Immature natural killer cell (primary cell): ENCODE measurements around the gene RAP1GAP. TPM values are rescaled to one million over a fixed set of nuclear protein-coding genes. Genes with fewer than 3 reads are reported as not detected.
A peak's percentile ranks its signal among the peaks of the same experiment; 100 is the strongest.

ENCODE experiments used
- DNase-seq, 3 donors: peaks; one replicate each; pipeline ENCODE4 v3.0.0; 2022; ENCODE audit warnings: mixed read lengths in 1 of 3
- H3K27ac Mint-ChIP-seq, 6 donors: one replicate each; pipeline ENCODE4 v1.8.0; 2020; ENCODE audit warnings: mixed read lengths in 6 of 6, mild to moderate bottlenecking in 5 of 6, inconsistent platforms in 4 of 6, moderate library complexity in 3 of 6
- H3K27me3 Mint-ChIP-seq, 3 donors: one replicate each; pipeline ENCODE4 v1.8.0; 2020 to 2021; ENCODE audit warnings: low read depth in 3 of 3, mild to moderate bottlenecking in 3 of 3, mixed read lengths in 3 of 3, moderate library complexity in 3 of 3, inconsistent platforms in 1 of 3
- H3K36me3 Mint-ChIP-seq, 3 donors: one replicate each; pipeline ENCODE4 v1.8.0; 2020; ENCODE audit warnings: mixed read lengths in 3 of 3, inconsistent platforms in 2 of 3, mild to moderate bottlenecking in 2 of 3
- H3K4me1 Mint-ChIP-seq, 2 donors: one replicate each; pipeline ENCODE4 v1.8.0; 2020; ENCODE audit warnings: inconsistent platforms in 2 of 2, mild to moderate bottlenecking in 2 of 2, mixed read lengths in 2 of 2, moderate library complexity in 1 of 2
- H3K4me3 Mint-ChIP-seq, 5 donors: one replicate each; pipeline ENCODE4 v1.8.0; 2020; ENCODE audit warnings: mild to moderate bottlenecking in 5 of 5, mixed read lengths in 5 of 5, inconsistent platforms in 3 of 5, moderate library complexity in 3 of 5
- H3K9me3 Mint-ChIP-seq, 6 donors: one replicate each; pipeline ENCODE4 v1.8.0; 2020; ENCODE audit warnings: mild to moderate bottlenecking in 6 of 6, mixed read lengths in 6 of 6, inconsistent platforms in 4 of 6, moderate library complexity in 3 of 6
- polyA plus RNA-seq, 3 donors: library from polyadenylated mRNA; unstranded; fragments of 300-500 nt; fragmentation: Illumina TruSeq; gene quantifications; one replicate each; pipeline ENCODE4 v1.2.3, GENCODE V29; 2021

The RAP1GAP gene
- polyA plus RNA-seq, 3 donors from 2014 or later: not detected

- Mint-ChIP-seq H3K36me3 (no peaks in the 10 kb centered on the region), H3K27me3 (peaks cover 4 to 19% (median 11%) of the 10 kb centered on the region in 3 donors), H3K27ac (peak overlapping the region in 1 of 6 donors; percentile 22), H3K4me3 (no peak overlapping the region), H3K9me3 (no peaks in the 10 kb centered on the region), H3K4me1 (peaks cover 0 to 2% of the 10 kb centered on the region in 2 donors)
- DNase-seq: no peak
Observed at GRCh38 chr1:21671915-21672314, 2.8 kb upstream of the RAP1GAP start.

DNA sequence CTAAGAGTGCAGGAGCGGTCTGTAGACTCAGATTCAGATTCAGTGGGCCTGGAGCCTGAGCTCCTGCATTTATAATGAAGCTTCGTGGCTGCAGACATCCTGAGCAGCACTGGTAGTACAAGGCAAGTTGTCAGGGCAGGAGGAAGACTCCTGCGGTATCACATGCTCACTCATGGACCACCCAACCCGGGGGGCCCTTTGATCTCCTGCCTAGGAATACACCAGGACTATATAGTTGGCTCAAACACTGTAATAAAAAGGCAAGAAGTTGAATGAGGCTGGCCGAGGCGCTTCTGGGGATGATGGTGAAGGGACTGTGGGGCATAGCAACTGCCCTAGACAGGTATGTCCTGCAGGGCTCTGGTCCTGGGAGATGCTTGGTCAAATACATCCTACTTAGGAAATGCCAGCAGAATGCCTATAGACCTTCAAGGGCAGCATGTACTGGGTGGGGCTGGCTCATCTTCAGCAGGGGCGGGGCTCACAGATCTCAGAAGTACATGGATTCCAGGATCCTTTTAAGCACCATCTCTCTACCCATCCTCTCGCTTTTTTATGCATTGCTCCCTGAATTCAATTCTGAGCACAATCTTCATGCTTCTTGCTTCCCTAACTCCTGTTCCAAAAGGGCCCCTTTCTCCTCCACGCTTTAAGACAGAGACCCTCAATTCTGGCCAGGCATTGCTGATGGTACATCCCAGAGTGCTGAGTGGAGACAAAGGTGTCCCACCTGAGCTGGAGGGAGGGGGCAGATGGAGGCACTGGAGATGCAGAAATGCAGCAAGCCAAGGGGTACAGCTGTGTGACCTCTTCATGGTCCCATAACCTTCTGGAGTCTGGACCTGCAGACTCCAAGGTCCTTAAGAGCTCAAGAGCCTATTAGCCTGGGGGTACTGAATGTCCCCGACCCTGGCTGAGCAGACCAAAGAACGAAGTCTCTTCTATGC lies 2.1 kb upstream of the RAP1GAP start:
- no peak for DNase-seq
- Mint-ChIP-seq H3K4me3 (peak overlapping the region in 2 of 5 donors; percentile 35 to 62), H3K9me3 (no peaks in the 10 kb centered on the region), H3K36me3 (no peaks in the 10 kb centered on the region), H3K4me1 (peaks cover 0 to 2% of the 10 kb centered on the region in 2 donors), H3K27me3 (peaks cover 6 to 19% (median 11%) of the 10 kb centered on the region in 3 donors), H3K27ac (no peak overlapping the region)

DNA sequence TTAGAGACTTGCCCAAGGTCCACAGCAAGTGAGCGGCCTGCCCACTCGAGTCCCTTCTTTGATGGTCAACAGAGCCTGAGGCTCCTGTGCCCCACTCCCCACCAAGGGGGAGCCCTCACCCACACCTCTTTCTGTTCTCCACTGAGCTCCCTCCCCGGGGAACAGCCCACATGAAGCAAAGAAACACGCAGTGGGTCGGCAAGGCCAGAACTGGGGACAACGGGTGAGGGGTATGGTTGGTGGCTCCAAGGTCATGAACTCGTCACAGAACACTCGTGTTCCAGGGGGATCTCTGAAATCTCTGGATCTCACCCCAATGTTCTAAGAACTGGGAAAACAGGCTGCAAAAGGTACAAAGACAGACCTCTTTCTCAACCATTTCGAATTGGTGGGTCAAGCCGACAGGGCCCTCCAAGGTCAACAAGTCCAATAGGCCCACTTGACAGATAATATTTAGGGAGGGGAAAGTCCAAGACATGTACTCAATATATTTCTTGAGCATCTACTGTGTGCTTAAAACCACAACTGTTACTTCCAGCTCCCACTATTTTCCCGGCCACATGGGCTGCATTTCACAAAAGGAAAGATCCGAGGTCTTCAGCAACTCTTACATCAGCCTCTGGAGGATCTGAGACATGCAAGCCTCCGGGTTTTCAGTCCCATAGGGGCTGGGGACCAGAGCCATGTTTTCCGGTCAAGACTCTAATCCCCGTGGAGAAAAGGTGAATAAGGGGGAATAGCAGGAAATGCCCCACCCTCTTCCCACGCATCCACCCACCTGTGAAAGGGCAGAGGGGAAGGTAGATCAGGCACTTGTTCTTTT lies 1.1 kb upstream of the RAP1GAP start:
- no peaks in the 10 kb centered on the region for H3K9me3 Mint-ChIP-seq
- H3K27ac Mint-ChIP-seq: no peak overlapping the region
- H3K27me3 Mint-ChIP-seq: peaks cover 6 to 23% (median 13%) of the 10 kb centered on the region in 3 donors
- no peaks in the 10 kb centered on the region for H3K36me3 Mint-ChIP-seq
- DNase-seq: no peak
- H3K4me3 Mint-ChIP-seq: peak overlapping the region in 4 of 5 donors; percentile 15 to 76 (median 70)
- peaks cover 0 to 2% of the 10 kb centered on the region in 2 donors for H3K4me1 Mint-ChIP-seq

DNA sequence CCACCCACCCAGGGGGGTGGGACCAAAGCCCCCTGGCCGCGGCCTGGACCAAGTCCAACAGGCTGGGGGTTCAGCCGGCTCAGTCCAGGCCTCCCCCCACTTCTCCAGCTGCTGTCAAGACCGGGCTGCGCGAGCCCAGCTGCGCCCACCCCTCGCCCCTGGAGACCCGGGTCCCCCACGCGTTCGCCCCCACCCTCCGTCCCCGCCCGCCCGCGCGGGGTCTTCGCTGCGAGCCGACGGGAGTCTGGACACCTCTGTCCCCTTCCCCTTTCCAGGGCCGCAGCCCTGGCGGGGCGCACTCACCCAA lies 253 bp downstream of the RAP1GAP start:
- Mint-ChIP-seq H3K27ac (no peak overlapping the region), H3K36me3 (no peaks in the 10 kb centered on the region), H3K4me3 (no peak overlapping the region), H3K9me3 (no peaks in the 10 kb centered on the region), H3K4me1 (peaks cover 0 to 2% of the 10 kb centered on the region in 2 donors), H3K27me3 (peaks cover 7 to 23% (median 13%) of the 10 kb centered on the region in 3 donors)
- DNase-seq: no peak

DNA sequence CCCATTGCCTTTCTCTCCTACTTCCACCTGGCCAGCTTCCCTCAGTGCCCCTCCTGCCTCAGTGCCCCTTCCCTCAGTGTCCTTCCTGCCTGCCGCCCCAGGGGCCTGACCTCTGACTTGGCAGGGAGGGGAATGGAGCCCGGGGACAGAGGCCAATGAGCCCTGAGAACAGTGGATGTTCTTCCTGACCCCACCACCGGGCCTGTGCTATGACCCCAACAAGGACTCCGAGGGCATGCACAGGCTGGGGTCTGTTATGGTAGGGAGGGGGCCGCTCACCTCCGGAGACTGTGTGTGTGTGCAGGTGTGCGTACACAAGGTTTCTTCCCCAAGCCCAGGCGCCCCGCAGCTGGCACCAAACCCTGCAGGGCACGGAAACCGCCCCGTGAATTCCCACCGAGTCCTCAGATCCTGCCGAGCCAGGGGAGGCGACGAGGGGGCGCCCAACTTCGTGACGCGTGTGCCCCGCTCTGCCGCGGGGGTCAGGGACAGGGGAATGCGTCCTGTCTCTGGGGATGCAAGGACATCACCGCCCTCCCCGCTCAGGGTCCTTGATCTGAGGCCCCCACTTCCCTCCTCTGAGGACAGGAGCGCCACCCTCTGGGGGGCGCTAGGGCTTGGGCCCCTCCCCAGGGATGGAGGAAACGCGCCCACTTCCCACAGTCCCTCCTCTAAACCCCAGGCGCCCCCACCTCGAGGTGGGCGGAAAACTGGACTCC lies 766 bp downstream of the RAP1GAP start:
- H3K4me3 Mint-ChIP-seq: peak overlapping the region in 2 of 5 donors; percentile 14 to 21
- peaks cover 0 to 2% of the 10 kb centered on the region in 2 donors for H3K4me1 Mint-ChIP-seq
- no peaks in the 10 kb centered on the region for H3K36me3 Mint-ChIP-seq
- peaks cover 8 to 25% (median 13%) of the 10 kb centered on the region in 3 donors for H3K27me3 Mint-ChIP-seq
- DNase-seq: no peak
- no peak overlapping the region for H3K27ac Mint-ChIP-seq
- H3K9me3 Mint-ChIP-seq: no peaks in the 10 kb centered on the region

- no peaks in the 10 kb centered on the region for H3K36me3 Mint-ChIP-seq
- DNase-seq: no peak
- no peaks in the 10 kb centered on the region for H3K9me3 Mint-ChIP-seq
- H3K27me3 Mint-ChIP-seq: peaks cover 8 to 25% (median 13%) of the 10 kb centered on the region in 3 donors
- H3K4me3 Mint-ChIP-seq: no peak overlapping the region
- no peak overlapping the region for H3K27ac Mint-ChIP-seq
- peaks cover 0 to 2% of the 10 kb centered on the region in 2 donors for H3K4me1 Mint-ChIP-seq
Observed at GRCh38 chr1:21667348-21668231, 1.6 kb downstream of the RAP1GAP start.

DNA sequence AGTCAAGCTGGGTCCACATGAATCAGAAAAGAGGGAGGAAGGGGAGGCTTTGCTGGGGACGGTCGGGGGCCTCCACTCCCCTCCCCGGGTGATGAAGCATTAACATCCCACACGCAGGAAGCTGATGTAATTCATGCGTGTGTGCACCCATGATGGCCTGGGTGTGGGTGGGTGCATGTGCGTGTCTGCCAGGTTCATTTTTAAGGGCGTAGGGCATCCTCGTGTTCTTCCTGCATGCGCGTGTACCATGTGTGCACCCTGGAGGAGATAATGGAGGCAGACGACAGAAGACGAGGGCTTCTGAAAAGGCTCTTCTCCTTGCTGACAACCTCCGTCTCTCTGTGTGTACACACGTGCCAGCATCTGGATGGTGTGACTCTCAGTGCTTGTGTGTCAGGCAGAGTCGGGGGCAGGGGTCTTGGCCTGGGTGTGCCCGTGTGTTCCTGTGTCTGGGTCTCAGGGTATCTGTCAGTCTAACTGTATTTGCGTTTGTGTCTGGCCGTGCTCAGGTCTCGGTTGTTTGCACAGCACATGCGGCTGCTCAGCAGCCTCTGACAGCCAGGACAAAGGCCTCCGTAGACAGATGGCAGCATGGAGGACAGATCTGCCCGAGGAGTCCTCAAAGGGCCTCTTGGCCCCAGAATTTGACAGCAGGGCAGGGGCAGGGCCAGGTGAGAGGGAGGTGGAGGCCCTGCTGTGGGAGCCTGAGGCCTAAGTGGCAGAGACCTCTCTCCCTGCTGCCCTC lies 2.4 kb downstream of the RAP1GAP start:
- no peak overlapping the region for H3K4me3 Mint-ChIP-seq

GRCh38 chr1:21665711-21666575 lies 3.2 kb downstream of the RAP1GAP start:
- H3K4me3 Mint-ChIP-seq: no peak overlapping the region
- no peaks in the 10 kb centered on the region for H3K9me3 Mint-ChIP-seq
- H3K36me3 Mint-ChIP-seq: no peaks in the 10 kb centered on the region
- no peak for DNase-seq
- H3K27me3 Mint-ChIP-seq: peaks cover 8 to 17% (median 11%) of the 10 kb centered on the region in 3 donors
- peaks cover 0 to 2% of the 10 kb centered on the region in 2 donors for H3K4me1 Mint-ChIP-seq
- no peak overlapping the region for H3K27ac Mint-ChIP-seq

More for the DNA sequence above, 2.4 kb downstream of the RAP1GAP start:
- no peaks in the 10 kb centered on the region for H3K9me3 Mint-ChIP-seq
- H3K27ac Mint-ChIP-seq: no peak overlapping the region
- H3K27me3 Mint-ChIP-seq: peaks cover 8 to 22% (median 11%) of the 10 kb centered on the region in 3 donors
- no peak for DNase-seq
- peaks cover 0 to 2% of the 10 kb centered on the region in 2 donors for H3K4me1 Mint-ChIP-seq
- no peaks in the 10 kb centered on the region for H3K36me3 Mint-ChIP-seq

- Mint-ChIP-seq H3K9me3 (no peaks in the 10 kb centered on the region), H3K27me3 (peaks cover 8 to 21% (median 11%) of the 10 kb centered on the region in 3 donors), H3K36me3 (no peaks in the 10 kb centered on the region), H3K4me1 (no peaks in the 10 kb centered on the region), H3K27ac (no peak overlapping the region), H3K4me3 (no peak overlapping the region)
- DNase-seq: no peak
Observed at GRCh38 chr1:21664806-21665588, 4.2 kb downstream of the RAP1GAP start.

- Mint-ChIP-seq H3K27me3 (peaks cover 8 to 22% (median 10%) of the 10 kb centered on the region in 3 donors), H3K4me1 (peaks cover 4 to 6% of the 10 kb centered on the region in 2 donors), H3K4me3 (no peak overlapping the region), H3K9me3 (no peaks in the 10 kb centered on the region), H3K36me3 (no peaks in the 10 kb centered on the region), H3K27ac (no peak overlapping the region)
- DNase-seq: no peak
Observed at GRCh38 chr1:21663951-21664805, 5.0 kb downstream of the RAP1GAP start.
